NB4 (cell line): ENCODE measurements around the gene GSDME.

Experiments used
- MYC ChIP-seq: IDR thresholded peaks from 2 replicates; pipeline ENCODE4 v1.6.1; 2011; ENCODE audit warnings: low read depth, low read length
- POLR2A ChIP-seq: IDR thresholded peaks from 2 replicates; pipeline ENCODE4 v1.6.1; 2011; ENCODE audit warnings: mild to moderate bottlenecking; ENCODE audit not compliant: insufficient read length; ENCODE audit errors: extremely low read depth
- TF ChIP-seq, protein P1 (sequence below): IDR thresholded peaks from one replicate; pipeline ENCODE4 v1.5.1; 2012; ENCODE audit warnings: low read depth, low read length

DNA sequence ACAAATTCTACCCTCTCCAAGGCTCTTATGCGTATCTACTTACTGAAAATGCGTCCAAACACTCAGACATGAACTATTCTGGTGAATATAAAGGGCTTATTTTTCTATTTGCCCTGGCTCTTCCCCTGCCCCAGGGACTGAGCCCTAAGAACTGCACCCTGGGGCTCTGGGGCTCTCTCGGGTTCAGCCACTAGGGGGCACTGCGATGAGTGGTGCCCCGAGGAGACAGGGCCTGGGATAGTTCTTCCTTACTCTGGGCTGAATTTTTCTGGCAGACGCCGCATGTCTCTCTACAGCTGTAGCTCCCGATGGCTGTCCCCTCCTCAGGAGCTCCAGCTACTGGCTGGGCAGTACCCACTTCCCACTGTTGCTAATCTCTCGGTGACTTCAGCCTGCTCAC, 30.8 kb upstream of the GSDME start:
- no peak for TF ChIP-seq POLR2A
- no peak for TF ChIP-seq MYC
- TF ChIP-seq, protein P1, sequence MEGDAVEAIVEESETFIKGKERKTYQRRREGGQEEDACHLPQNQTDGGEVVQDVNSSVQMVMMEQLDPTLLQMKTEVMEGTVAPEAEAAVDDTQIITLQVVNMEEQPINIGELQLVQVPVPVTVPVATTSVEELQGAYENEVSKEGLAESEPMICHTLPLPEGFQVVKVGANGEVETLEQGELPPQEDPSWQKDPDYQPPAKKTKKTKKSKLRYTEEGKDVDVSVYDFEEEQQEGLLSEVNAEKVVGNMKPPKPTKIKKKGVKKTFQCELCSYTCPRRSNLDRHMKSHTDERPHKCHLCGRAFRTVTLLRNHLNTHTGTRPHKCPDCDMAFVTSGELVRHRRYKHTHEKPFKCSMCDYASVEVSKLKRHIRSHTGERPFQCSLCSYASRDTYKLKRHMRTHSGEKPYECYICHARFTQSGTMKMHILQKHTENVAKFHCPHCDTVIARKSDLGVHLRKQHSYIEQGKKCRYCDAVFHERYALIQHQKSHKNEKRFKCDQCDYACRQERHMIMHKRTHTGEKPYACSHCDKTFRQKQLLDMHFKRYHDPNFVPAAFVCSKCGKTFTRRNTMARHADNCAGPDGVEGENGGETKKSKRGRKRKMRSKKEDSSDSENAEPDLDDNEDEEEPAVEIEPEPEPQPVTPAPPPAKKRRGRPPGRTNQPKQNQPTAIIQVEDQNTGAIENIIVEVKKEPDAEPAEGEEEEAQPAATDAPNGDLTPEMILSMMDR = peak; percentile 63
